Thoracic aorta (tissue), 2 donors: ENCODE results near the gene SLC6A4. TPM values are rescaled to one million over a fixed set of nuclear protein-coding genes. Genes with fewer than 3 reads are reported as not detected.
A peak's percentile ranks its signal among the peaks of the same experiment; 100 is the strongest.

Source experiments
- ATAC-seq: fragments of 150-250 bp; one replicate; pipeline ENCODE4 v1.8.0; 2017; ENCODE audit warnings: low read depth; ENCODE audit not compliant: insufficient number of reproducible peaks, low FRiP score
- DNase-seq: peaks from one replicate; pipeline ENCODE4 v3.0.0-alpha.2; 2020; ENCODE audit warnings: low spot score
- H3K27ac ChIP-seq, 2 donors: fragments of 200-600 bp; sonication (generic); 1 replicate in 1 of 2; 2 replicates in 1 of 2; pipeline ENCODE4 v1.5.1; 2016; ENCODE audit warnings: mild to moderate bottlenecking in 2 of 2, moderate library complexity in 2 of 2
- H3K27me3 ChIP-seq: fragments of 200-600 bp; sonication (generic); replicated peaks from 2 replicates; pipeline ENCODE4 v1.6.0; 2016; ENCODE audit warnings: mild to moderate bottlenecking; ENCODE audit not compliant: insufficient read depth
- H3K36me3 ChIP-seq: fragments of 200-600 bp; sonication (generic); one replicate; pipeline ENCODE4 v1.5.1; 2016
- H3K4me1 ChIP-seq, 2 donors: fragments of 200-600 bp; sonication (generic); 1 replicate in 1 of 2; 2 replicates in 1 of 2; pipeline versions ENCODE4 v1.5.1 to v1.6.0; 2016; ENCODE audit warnings: low read depth in 2 of 2, mild to moderate bottlenecking in 1 of 2; ENCODE audit not compliant: control insufficient read depth in 1 of 2
- H3K4me3 ChIP-seq: fragments of 200-600 bp; sonication (generic); 2 replicates; pipeline ENCODE4 v1.5.1; 2016; ENCODE audit warnings: mild to moderate bottlenecking
- H3K9me3 ChIP-seq: fragments of 200-600 bp; sonication (generic); 2 replicates; pipeline ENCODE4 v1.5.1; 2016
- CTCF ChIP-seq: fragments of 200-600 bp; sonication (generic); IDR thresholded peaks from one replicate; pipeline ENCODE4 v1.5.1; 2019; ENCODE audit warnings: antibody characterized with exemption
- total RNA-seq, 2 donors: library from RNA; depleted of rRNA; stranded (reverse); fragments of >200 nt; gene quantifications; one replicate each; pipeline versions ENCODE4 v1.1.0 to v1.2.3, GENCODE V29; 2016

The SLC6A4 gene
- total RNA-seq, 2 donors from 2014 or later, result 1.6 to 15.2 TPM

GRCh38 chr17:30273373-30273772, 37.9 kb upstream of the SLC6A4 start:
- DNase-seq, result no peak
- no peaks in the 10 kb centered on the region for H3K9me3 ChIP-seq
- H3K36me3 ChIP-seq, result peaks cover 18% of the 10 kb centered on the region
- no peak for ATAC-seq
- H3K27ac ChIP-seq, result no peak overlapping the region
- H3K27me3 ChIP-seq, result no peaks in the 10 kb centered on the region
- TF ChIP-seq CTCF, result no peak
- peaks cover 3 to 20% of the 10 kb centered on the region in 2 donors for H3K4me1 ChIP-seq
- H3K4me3 ChIP-seq, result no peak overlapping the region

- peaks cover 7 to 34% of the 10 kb centered on the region in 2 donors for H3K4me1 ChIP-seq
- ATAC-seq (no peak), DNase-seq (no peak)
- H3K27me3 ChIP-seq, result no peaks in the 10 kb centered on the region
- H3K36me3 ChIP-seq, result peaks cover 18% of the 10 kb centered on the region
- no peak overlapping the region for H3K4me3 ChIP-seq
- no peak for TF ChIP-seq CTCF
- H3K27ac ChIP-seq, result no peak overlapping the region
- no peaks in the 10 kb centered on the region for H3K9me3 ChIP-seq
Measured at GRCh38 chr17:30271102-30271501, 35.6 kb upstream of the SLC6A4 start.

- no peak for TF ChIP-seq CTCF
- DNase-seq (no peak), ATAC-seq (no peak)
- no peaks in the 10 kb centered on the region for H3K9me3 ChIP-seq
- H3K4me3 ChIP-seq, result no peak overlapping the region
- peaks cover 20 to 47% of the 10 kb centered on the region in 2 donors for H3K4me1 ChIP-seq
- no peaks in the 10 kb centered on the region for H3K27me3 ChIP-seq
- H3K27ac ChIP-seq, result peak overlapping the region; percentile 44 to 52
- peaks cover 10% of the 10 kb centered on the region for H3K36me3 ChIP-seq
Measured at GRCh38 chr17:30267625-30268024, 32.1 kb upstream of the SLC6A4 start.

- no peak for TF ChIP-seq CTCF
Measured at GRCh38 chr17:30263552-30264333, 28.2 kb upstream of the SLC6A4 start.

GRCh38 chr17:30256756-30257506, 21.4 kb upstream of the SLC6A4 start:
- H3K36me3 ChIP-seq, result no peaks in the 10 kb centered on the region
- no peak overlapping the region for H3K27ac ChIP-seq
- no peaks in the 10 kb centered on the region for H3K27me3 ChIP-seq
- ATAC-seq (no peak), DNase-seq (no peak)
- no peak overlapping the region for H3K4me3 ChIP-seq
- no peak for TF ChIP-seq CTCF
- no peaks in the 10 kb centered on the region for H3K9me3 ChIP-seq
- H3K4me1 ChIP-seq, result peaks cover 0 to 15% of the 10 kb centered on the region in 2 donors

More at GRCh38 chr17:30263552-30264333, 28.2 kb upstream of the SLC6A4 start:
- Histone ChIP-seq H3K27ac (peak overlapping the region; percentile 64 to 84), H3K4me1 (peaks cover 20 to 58% of the 10 kb centered on the region in 2 donors), H3K36me3 (no peaks in the 10 kb centered on the region), H3K9me3 (no peaks in the 10 kb centered on the region), H3K4me3 (peak overlapping the region; percentile 28), H3K27me3 (no peaks in the 10 kb centered on the region)
- peak; percentile 57 for ATAC-seq
- DNase-seq, result no peak
